IgD-negative memory B cell (primary cell): ENCODE results near the gene HYOU1. TPM values are rescaled to one million over a fixed set of nuclear protein-coding genes. Genes with fewer than 3 reads are reported as not detected.
A peak's percentile ranks its signal among the peaks of the same experiment; 100 is the strongest.

Source experiments
- H3K27ac Mint-ChIP-seq, 3 donors: one replicate each; pipeline ENCODE4 v1.8.0; 2020 to 2022; ENCODE audit warnings: mild to moderate bottlenecking in 3 of 3, mixed read lengths in 3 of 3, moderate library complexity in 1 of 3
- H3K27me3 Mint-ChIP-seq: one replicate; pipeline ENCODE4 v1.8.0; 2021; ENCODE audit warnings: mixed read lengths
- H3K36me3 Mint-ChIP-seq: one replicate; pipeline ENCODE4 v1.8.0; 2020; ENCODE audit warnings: mild to moderate bottlenecking, mixed read lengths
- H3K4me1 Mint-ChIP-seq, 3 donors: one replicate each; pipeline ENCODE4 v1.8.0; 2020 to 2022; ENCODE audit warnings: mixed read lengths in 3 of 3, mild to moderate bottlenecking in 1 of 3
- H3K4me3 Mint-ChIP-seq, 4 donors: one replicate each; pipeline ENCODE4 v1.8.0; 2020 to 2022; ENCODE audit warnings: mild to moderate bottlenecking in 4 of 4, mixed read lengths in 4 of 4, moderate library complexity in 3 of 4
- H3K9me3 Mint-ChIP-seq, 3 donors: one replicate each; pipeline ENCODE4 v1.8.0; 2020 to 2021; ENCODE audit warnings: mixed read lengths in 3 of 3, mild to moderate bottlenecking in 1 of 3
- polyA plus RNA-seq: library from polyadenylated mRNA; unstranded; fragments of 300-500 nt; fragmentation: Illumina TruSeq; gene quantifications from one replicate; pipeline ENCODE4 v1.2.3, GENCODE V29; 2021

HYOU1 gene
- polyA plus RNA-seq, 1 donor from 2014 or later: 16.4 TPM

DNA sequence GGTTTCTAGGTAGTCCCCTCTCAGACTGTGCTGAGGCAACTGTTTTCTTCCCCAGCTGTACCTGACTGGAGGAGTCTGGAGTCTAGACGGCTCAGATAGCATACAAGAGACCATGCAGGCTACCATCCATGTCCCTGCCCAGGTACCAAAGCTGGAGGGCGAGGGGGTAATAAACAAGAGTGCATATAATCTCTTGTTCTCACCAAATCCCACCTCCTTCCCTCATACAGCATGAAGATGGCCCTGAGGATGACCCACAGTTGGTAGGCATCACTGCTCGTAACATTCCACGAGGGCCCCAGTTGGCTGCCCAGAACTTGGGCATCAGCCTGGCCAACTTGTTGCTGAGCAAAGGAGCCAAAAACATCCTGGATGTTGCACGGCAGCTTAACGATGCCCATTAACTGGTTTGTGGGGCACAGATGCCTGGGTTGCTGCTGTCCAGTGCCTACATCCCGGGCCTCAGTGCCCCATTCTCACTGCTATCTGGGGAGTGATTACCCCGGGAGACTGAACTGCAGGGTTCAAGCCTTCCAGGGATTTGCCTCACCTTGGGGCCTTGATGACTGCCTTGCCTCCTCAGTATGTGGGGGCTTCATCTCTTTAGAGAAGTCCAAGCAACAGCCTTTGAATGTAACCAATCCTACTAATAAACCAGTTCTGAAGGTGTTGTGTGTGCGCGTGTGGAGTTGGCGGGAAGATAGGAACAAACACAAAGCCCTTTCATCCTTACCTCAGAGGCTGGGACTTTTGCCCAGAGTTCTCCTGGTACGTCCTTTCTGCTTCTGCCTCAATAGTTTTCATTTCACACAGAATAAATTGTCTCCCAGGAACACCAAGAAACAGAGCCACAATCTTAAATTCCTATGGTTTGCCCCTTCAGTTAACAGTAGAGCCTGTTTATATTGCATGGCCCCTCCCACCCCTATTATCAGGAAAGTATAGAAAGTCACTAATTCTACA lies 36.2 kb upstream of the HYOU1 start:
- Mint-ChIP-seq H3K27me3 (peaks cover 2% of the 10 kb centered on the region), H3K4me1 (peaks cover 19 to 28% (median 27%) of the 10 kb centered on the region in 3 donors), H3K36me3 (no peaks in the 10 kb centered on the region), H3K9me3 (no peaks in the 10 kb centered on the region), H3K4me3 (peak overlapping the region; percentile 81 to 96 (median 94)), H3K27ac (peak overlapping the region in 2 of 3 donors; percentile 88 to 96)

DNA sequence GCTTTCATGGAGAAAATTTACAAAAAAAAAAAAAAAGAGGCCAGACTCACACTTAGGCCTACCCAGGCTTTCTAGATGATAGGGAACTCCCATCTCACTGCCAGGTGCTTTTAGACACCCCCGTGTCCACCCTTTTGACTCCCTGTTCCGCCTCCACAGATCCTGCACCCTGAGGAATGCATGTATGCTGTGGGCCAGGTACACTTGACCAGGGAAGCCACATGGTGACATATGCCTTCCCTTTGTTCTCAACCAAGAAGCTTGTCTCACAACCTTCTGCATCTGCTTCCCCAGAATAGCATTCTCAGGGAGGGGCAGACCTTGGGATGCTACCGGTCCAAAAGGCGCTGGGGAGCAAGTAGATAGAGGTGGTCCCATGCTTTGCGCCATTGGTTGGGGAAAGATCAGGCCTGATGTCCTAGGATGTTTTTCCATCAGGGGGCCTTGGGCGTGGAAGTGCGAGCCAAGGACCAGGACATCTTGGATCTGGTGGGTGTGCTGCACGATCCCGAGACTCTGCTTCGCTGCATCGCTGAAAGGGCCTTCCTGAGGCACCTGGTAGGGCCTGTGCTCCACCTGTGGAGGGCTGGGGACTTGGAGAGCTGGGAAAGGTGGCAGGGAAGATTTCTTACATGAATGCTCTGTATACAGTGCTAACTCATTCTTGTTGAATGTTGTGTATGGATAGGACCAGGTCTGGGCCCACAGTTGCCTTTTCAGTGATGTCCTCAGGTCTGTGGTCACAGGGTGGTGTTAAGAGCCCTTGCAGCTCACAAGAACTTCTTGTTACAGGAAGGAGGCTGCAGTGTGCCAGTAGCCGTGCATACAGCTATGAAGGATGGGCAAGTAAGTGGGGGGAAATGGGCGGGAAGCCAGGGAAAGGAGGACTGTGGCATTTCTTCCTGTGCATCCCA lies 35.2 kb upstream of the HYOU1 start:
- peaks cover 2% of the 10 kb centered on the region for H3K27me3 Mint-ChIP-seq
- no peaks in the 10 kb centered on the region for H3K9me3 Mint-ChIP-seq
- peak overlapping the region in 1 of 4 donors; percentile 81 for H3K4me3 Mint-ChIP-seq
- peak overlapping the region in 1 of 3 donors; percentile 88 for H3K27ac Mint-ChIP-seq
- no peaks in the 10 kb centered on the region for H3K36me3 Mint-ChIP-seq
- H3K4me1 Mint-ChIP-seq: peaks cover 19 to 26% (median 23%) of the 10 kb centered on the region in 3 donors

DNA sequence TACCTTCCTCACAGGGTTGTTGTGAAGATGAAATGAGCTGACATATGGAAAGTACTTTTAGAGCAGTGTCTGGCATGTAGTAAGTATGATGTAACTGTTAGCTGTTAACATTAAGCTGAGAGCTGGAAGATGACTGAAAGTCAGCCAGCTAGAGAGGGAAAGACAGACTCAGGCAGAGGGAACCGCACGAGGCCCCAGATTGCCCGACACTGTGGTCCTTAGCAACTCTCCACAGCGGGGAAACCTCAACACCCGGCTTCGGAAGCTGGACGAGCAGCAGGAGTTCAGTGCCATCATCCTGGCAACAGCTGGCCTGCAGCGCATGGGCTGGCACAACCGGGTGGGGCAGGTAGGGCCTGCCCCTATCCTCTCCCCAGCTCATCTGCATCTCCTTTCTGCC lies 34.2 kb upstream of the HYOU1 start:
- H3K4me3 Mint-ChIP-seq: peak overlapping the region in 1 of 4 donors; percentile 35
- H3K36me3 Mint-ChIP-seq: no peaks in the 10 kb centered on the region
- H3K27me3 Mint-ChIP-seq: peaks cover 2% of the 10 kb centered on the region
- no peak overlapping the region for H3K27ac Mint-ChIP-seq
- H3K4me1 Mint-ChIP-seq: peaks cover 15 to 22% (median 18%) of the 10 kb centered on the region in 3 donors
- H3K9me3 Mint-ChIP-seq: no peaks in the 10 kb centered on the region

DNA sequence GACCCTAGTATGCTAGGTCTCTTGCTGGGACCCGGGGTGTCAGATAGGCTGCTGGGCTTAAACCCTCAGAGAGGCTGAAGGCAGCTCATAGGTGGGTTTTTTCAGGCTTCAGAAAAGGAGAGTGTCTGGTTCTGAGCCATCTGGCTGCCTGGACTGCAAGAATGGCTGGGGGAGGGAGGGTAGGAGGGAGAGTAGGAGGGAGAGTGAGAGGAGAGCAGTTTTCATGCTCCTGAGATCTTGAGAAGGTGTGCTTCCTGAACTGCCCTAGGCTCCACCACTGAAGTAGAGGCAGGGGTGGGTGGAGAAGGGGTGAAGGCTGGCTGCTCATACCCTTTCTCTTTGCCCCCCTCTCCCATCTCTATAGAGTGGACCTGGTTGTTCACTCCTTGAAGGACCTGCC lies 32.3 kb upstream of the HYOU1 start:
- H3K9me3 Mint-ChIP-seq: no peaks in the 10 kb centered on the region
- H3K36me3 Mint-ChIP-seq: no peaks in the 10 kb centered on the region
- peak overlapping the region in 1 of 4 donors; percentile 44 for H3K4me3 Mint-ChIP-seq
- peak overlapping the region in 1 of 3 donors; percentile 61 for H3K27ac Mint-ChIP-seq
- peaks cover 25 to 27% (median 26%) of the 10 kb centered on the region in 3 donors for H3K4me1 Mint-ChIP-seq
- H3K27me3 Mint-ChIP-seq: no peaks in the 10 kb centered on the region

DNA sequence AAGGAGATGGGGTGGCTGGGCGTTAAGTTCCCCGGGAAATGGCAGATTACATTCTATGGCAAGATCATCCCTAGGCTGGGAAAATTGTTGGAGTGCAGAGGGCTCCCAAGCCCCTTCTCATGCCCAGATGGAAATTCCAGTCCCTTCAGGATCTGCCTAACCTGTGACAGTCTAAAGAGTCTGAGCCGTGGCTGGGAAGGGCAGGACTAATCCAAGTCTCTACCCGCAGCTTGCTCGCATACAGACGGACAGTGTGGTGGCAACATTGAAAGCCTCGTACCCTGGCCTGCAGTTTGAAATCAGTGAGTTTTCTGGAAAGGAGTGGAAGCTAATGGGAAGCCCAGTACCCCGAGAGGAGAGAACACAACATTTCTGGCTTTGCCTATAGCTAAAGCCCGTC lies 31.4 kb upstream of the HYOU1 start:
- Mint-ChIP-seq H3K4me3 (peak overlapping the region in 1 of 4 donors; percentile 54), H3K27ac (peak overlapping the region in 1 of 3 donors; percentile 61), H3K27me3 (no peaks in the 10 kb centered on the region), H3K9me3 (no peaks in the 10 kb centered on the region), H3K36me3 (no peaks in the 10 kb centered on the region), H3K4me1 (peaks cover 20 to 25% (median 20%) of the 10 kb centered on the region in 3 donors)

DNA sequence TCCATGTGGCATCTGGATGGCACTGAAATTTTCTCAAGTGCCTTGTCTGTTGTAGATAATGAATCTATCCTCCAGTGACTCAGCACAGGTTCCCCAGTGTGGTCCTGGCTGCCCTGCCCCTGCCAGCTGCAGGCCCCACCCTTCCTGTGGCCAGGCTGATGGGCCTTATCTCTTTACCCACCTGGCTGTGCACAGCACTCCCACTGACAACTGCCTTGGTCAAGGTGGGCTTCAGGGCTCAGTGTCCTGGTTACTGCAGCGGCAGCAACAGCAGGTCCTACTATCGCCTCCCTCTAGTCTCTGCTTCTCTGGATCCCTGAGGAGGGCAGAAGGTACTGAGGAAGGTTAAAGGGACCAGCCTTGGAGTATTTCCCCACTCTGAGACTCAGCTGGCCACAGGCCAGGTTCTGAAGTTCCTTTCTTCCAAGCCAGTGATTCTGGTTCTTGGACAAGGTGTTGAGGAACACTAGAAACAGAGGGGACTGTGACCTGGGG lies 30.8 kb upstream of the HYOU1 start:
- H3K4me1 Mint-ChIP-seq: peaks cover 18 to 24% (median 20%) of the 10 kb centered on the region in 3 donors
- H3K27ac Mint-ChIP-seq: peak overlapping the region in 1 of 3 donors; percentile 61
- peak overlapping the region in 1 of 4 donors; percentile 54 for H3K4me3 Mint-ChIP-seq
- H3K9me3 Mint-ChIP-seq: no peaks in the 10 kb centered on the region
- no peaks in the 10 kb centered on the region for H3K27me3 Mint-ChIP-seq
- H3K36me3 Mint-ChIP-seq: no peaks in the 10 kb centered on the region

DNA sequence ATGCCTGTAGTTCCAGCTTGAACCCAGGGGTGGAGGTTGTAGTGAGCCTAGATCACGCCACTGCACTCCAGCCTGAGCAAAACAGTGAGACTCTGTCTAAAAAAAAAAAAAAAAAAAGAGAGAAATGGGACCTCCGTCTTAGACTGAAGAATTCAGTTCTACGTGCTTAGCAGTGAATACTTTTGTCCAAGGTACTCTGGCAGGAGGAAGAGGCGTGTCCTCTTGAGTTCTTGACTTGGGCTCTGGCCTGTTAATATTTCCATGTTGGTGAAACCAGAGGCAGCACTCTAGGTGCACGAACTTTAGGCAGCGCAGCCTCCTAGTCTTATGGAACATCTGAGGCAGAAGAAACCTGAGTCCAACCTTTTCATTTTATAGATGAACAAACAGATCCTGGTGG lies 30.1 kb upstream of the HYOU1 start:
- Mint-ChIP-seq H3K36me3 (no peaks in the 10 kb centered on the region), H3K27me3 (no peaks in the 10 kb centered on the region), H3K9me3 (no peaks in the 10 kb centered on the region), H3K27ac (peak overlapping the region in 1 of 3 donors; percentile 31), H3K4me1 (peaks cover 18 to 22% (median 20%) of the 10 kb centered on the region in 3 donors), H3K4me3 (peak overlapping the region in 2 of 4 donors; percentile 54 to 55)

DNA sequence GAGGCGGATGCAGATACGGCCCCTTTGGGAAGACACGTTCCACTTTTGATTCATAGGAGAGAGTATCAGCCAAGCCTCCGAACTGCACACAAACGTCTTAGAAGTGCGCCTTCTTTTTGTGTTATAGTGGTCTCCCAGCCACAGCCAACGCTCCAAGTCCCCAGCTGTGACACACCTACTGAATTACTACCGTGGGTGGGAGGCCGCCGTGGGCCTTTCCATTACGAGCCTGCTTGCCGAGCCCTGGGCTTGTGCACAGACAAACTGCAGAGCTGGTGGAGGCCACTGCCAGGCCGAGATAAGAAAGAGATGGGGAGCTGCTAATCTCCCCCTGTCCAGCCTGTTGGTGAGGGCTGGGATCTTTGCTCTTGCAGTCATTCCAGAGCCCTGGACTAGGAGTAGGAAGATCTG lies 28.4 kb upstream of the HYOU1 start:
- Mint-ChIP-seq H3K36me3 (no peaks in the 10 kb centered on the region), H3K9me3 (no peaks in the 10 kb centered on the region), H3K27me3 (no peaks in the 10 kb centered on the region), H3K27ac (peak overlapping the region; percentile 92 to 97 (median 96)), H3K4me3 (peak overlapping the region; percentile 91 to 98 (median 97)), H3K4me1 (peaks cover 19 to 20% (median 20%) of the 10 kb centered on the region in 3 donors)

DNA sequence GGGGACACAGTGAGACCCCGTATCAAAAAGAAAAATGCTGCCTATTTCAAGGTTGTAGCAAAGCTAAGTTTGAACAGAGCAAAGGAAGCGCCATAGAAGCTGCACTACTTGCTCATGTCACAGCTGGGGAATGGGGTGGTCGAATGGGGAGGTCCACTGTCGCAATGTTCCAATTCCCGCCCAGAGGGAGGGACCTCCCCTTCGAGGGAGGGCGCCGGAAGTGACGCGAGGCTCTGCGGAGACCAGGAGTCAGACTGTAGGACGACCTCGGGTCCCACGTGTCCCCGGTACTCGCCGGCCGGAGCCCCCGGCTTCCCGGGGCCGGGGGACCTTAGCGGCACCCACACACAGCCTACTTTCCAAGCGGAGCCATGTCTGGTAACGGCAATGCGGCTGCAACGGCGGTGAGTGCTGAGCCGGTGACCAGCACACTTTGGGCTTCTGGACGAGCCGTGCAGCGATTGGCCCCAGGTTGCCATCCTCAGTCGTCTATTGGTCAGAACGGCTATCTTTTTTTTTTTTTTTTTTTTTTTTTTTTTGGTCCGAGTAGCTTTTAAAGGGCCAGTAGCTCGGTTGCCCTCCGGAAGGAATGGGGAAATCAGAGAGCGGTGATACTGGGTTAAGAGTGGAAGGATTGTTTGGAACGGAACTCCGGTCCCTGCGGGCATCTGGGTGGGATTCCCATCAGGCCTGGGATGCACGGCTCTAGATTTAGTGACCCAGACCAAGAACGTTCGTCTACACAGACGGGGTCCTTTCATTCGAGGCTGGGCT lies 27.8 kb upstream of the HYOU1 start, which contains the start of gene HMBS:
TSS of gene HMBS (plus strand) at position 219 of the 774 bp plus-strand sequence. CDS start at position 372, 153 bp downstream.
- H3K27me3 Mint-ChIP-seq: no peaks in the 10 kb centered on the region
- H3K9me3 Mint-ChIP-seq: no peaks in the 10 kb centered on the region
- no peaks in the 10 kb centered on the region for H3K36me3 Mint-ChIP-seq
- peaks cover 15 to 16% (median 16%) of the 10 kb centered on the region in 3 donors for H3K4me1 Mint-ChIP-seq
- peak within 1 kb of the TSS; percentile 92 to 97 (median 96) for H3K27ac Mint-ChIP-seq
- peak within 1 kb of the TSS; percentile 91 to 98 (median 97) for H3K4me3 Mint-ChIP-seq

DNA sequence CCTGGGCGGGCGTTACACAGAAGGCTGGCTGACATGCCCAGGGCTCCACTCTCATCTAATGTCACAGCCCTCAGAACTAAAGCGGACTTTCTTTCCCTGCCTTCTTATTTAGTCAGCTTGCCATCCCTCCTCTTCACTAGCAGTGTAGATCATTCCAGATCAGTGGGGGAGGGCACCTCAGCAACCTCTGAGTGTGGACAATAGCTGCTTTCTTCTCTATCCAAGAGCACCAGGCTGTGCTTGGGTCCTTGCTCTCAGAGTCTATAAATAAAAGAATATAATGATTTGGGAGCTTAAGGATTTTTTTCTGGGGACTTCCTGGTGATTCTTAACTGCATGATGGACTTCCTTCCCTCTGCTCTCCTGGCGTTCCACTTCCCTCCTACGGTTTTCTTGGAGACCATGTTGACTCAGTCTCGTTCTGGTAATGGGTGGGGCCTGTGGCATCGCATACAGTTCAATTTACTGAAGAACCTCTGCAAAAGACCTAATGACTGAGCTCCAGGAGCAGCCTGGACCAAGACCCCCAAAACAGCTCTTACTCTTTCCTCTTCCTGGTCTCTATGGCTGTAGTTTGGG lies 24.8 kb upstream of the HYOU1 start:
- peaks cover 2% of the 10 kb centered on the region for H3K36me3 Mint-ChIP-seq

DNA sequence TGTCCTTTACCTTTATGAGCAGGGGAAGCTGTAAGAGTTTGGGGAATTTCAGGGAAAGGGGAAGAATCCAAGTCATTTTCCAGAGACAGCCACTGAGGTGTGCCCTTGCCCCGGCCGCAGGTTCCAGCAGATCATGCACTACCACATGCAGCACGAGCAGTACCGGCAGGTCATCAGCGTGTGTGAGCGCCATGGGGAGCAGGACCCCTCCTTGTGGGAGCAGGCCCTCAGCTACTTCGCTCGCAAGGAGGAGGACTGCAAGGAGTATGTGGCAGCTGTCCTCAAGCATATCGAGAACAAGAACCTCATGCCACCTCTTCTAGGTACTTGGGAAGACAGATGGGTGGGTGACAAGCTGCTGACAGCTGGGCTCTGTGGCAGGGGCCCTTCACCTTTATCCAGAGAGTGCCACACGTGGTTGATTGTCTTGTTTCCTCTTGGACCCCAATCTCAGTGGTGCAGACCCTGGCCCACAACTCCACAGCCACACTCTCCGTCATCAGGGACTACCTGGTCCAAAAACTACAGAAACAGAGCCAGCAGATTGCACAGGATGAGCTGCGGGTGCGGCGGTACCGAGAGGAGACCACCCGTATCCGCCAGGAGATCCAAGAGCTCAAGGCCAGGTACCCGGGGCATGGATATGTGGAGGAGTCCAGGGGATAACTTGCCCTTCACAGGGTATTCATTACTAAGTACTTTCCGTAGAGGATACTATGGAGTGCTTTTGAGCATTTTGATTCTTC lies 21.8 kb upstream of the HYOU1 start:
- peak overlapping the region in 2 of 4 donors; percentile 8 to 20 for H3K4me3 Mint-ChIP-seq
- H3K4me1 Mint-ChIP-seq: peaks cover 0 to 1% (median 1%) of the 10 kb centered on the region in 3 donors
- peaks cover 2% of the 10 kb centered on the region for H3K36me3 Mint-ChIP-seq
- no peak overlapping the region for H3K27ac Mint-ChIP-seq
- no peaks in the 10 kb centered on the region for H3K27me3 Mint-ChIP-seq
- H3K9me3 Mint-ChIP-seq: no peaks in the 10 kb centered on the region

More for the DNA sequence above, 24.8 kb upstream of the HYOU1 start:
- no peaks in the 10 kb centered on the region for H3K27me3 Mint-ChIP-seq
- H3K9me3 Mint-ChIP-seq: no peaks in the 10 kb centered on the region
- H3K4me3 Mint-ChIP-seq: peak overlapping the region in 2 of 4 donors; percentile 20 to 35
- peaks cover 11 to 16% (median 12%) of the 10 kb centered on the region in 3 donors for H3K4me1 Mint-ChIP-seq
- H3K27ac Mint-ChIP-seq: peak overlapping the region in 1 of 3 donors; percentile 70

DNA sequence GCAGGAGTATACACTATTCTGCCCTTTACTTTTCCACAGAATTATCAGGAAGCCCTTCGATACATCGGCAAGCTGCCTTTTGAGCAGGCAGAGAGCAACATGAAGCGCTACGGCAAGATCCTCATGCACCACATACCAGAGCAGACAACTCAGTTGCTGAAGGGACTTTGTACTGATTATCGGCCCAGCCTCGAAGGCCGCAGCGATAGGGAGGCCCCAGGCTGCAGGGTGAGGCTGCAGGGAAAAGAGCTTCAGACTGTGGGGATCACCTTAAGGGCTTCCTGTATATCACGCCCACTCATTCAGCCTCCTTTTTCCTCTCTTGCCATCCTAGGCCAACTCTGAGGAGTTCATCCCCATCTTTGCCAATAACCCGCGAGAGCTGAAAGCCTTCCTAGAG lies 20.8 kb upstream of the HYOU1 start:
- H3K27ac Mint-ChIP-seq: no peak overlapping the region

More for the DNA sequence above, 20.8 kb upstream of the HYOU1 start:
- no peaks in the 10 kb centered on the region for H3K27me3 Mint-ChIP-seq
- peaks cover 4% of the 10 kb centered on the region for H3K36me3 Mint-ChIP-seq
- no peaks in the 10 kb centered on the region for H3K9me3 Mint-ChIP-seq
- H3K4me3 Mint-ChIP-seq: no peak overlapping the region
- peaks cover 0 to 2% (median 1%) of the 10 kb centered on the region in 3 donors for H3K4me1 Mint-ChIP-seq
